Skin epidermis (tissue), 12 donors: ENCODE results near the gene TXNDC2.

Source experiments
- H3K27ac ChIP-seq, 21 experiments: fragments of 200-600 bp; sonication (generic) in 11 of 21; one replicate each; pipeline ENCODE4 v1.5.0; 2020; ENCODE audit warnings: mild to moderate bottlenecking in 3 of 21, inconsistent platforms in 2 of 21, moderate library complexity in 2 of 21
- H3K4me3 ChIP-seq, 7 experiments: fragments of 200-600 bp; sonication (generic) in 2 of 7; one replicate each; pipeline ENCODE4 v1.5.0; 2020; ENCODE audit warnings: inconsistent platforms in 2 of 7, mild to moderate bottlenecking in 2 of 7, moderate library complexity in 1 of 7

TXNDC2 gene

GRCh38 chr18:9885170-9886004 lies at the start of gene TXNDC2:
Gene TXNDC2, plus strand, starts transcription at chr18:9885973. Its CDS starts 708 bp downstream, at chr18:9886681.
- H3K27ac ChIP-seq, result no peak within 1 kb of the TSS

GRCh38 chr18:9838144-9838877 lies 47.5 kb upstream of the TXNDC2 start:
- peak overlapping the region in 13 of 21 experiments; percentile 1 to 76 (median 52) for H3K27ac ChIP-seq
- no peak overlapping the region for H3K4me3 ChIP-seq

More at GRCh38 chr18:9885170-9886004, at the start of gene TXNDC2:
- H3K4me3 ChIP-seq, result no peak within 1 kb of the TSS

- Histone ChIP-seq H3K4me3 (no peak overlapping the region), H3K27ac (peak overlapping the region in 11 of 21 experiments; percentile 1 to 76 (median 37))
These were observed 46.6 kb upstream of the TXNDC2 start for GRCh38 chr18:9839211-9839610.

GRCh38 chr18:9839853-9840252 lies 45.9 kb upstream of the TXNDC2 start:
- no peak overlapping the region for H3K4me3 ChIP-seq
- no peak overlapping the region for H3K27ac ChIP-seq

- H3K4me3 ChIP-seq, result no peak overlapping the region
- no peak overlapping the region for H3K27ac ChIP-seq
These were observed 44.0 kb upstream of the TXNDC2 start for GRCh38 chr18:9841752-9842151.

- no peak overlapping the region for H3K27ac ChIP-seq
These were observed 43.3 kb upstream of the TXNDC2 start for GRCh38 chr18:9842448-9842847.

GRCh38 chr18:9845256-9845655 lies 40.5 kb upstream of the TXNDC2 start:
- Histone ChIP-seq H3K27ac (no peak overlapping the region), H3K4me3 (no peak overlapping the region)

More at GRCh38 chr18:9842448-9842847, 43.3 kb upstream of the TXNDC2 start:
- no peak overlapping the region for H3K4me3 ChIP-seq

GRCh38 chr18:9846162-9846925 lies 39.4 kb upstream of the TXNDC2 start:
- H3K27ac ChIP-seq, result peak overlapping the region in 8 of 21 experiments; percentile 2 to 77 (median 32)
- H3K4me3 ChIP-seq, result no peak overlapping the region

- H3K27ac ChIP-seq, result peak overlapping the region in 3 of 21 experiments; percentile 20 to 28 (median 23)
- no peak overlapping the region for H3K4me3 ChIP-seq
These were observed 37.4 kb upstream of the TXNDC2 start for GRCh38 chr18:9848170-9848879.

- no peak overlapping the region for H3K4me3 ChIP-seq
- peak overlapping the region in 9 of 21 experiments; percentile 6 to 62 (median 45) for H3K27ac ChIP-seq
These were observed 36.1 kb upstream of the TXNDC2 start for GRCh38 chr18:9849407-9850283.

GRCh38 chr18:9850309-9850708 lies 35.5 kb upstream of the TXNDC2 start:
- peak overlapping the region in 5 of 21 experiments; percentile 6 to 52 (median 45) for H3K27ac ChIP-seq
- no peak overlapping the region for H3K4me3 ChIP-seq

- Histone ChIP-seq H3K4me3 (no peak overlapping the region), H3K27ac (no peak overlapping the region)
These were observed 34.3 kb upstream of the TXNDC2 start for GRCh38 chr18:9851511-9851910.

- H3K4me3 ChIP-seq, result no peak overlapping the region
- H3K27ac ChIP-seq, result no peak overlapping the region
These were observed 33.3 kb upstream of the TXNDC2 start for GRCh38 chr18:9852266-9853081.

GRCh38 chr18:9854801-9855676 lies 30.7 kb upstream of the TXNDC2 start:
- Histone ChIP-seq H3K27ac (peak overlapping the region in 1 of 21 experiments; percentile 8), H3K4me3 (no peak overlapping the region)

- H3K4me3 ChIP-seq, result no peak overlapping the region
- H3K27ac ChIP-seq, result no peak overlapping the region
These were observed 30.1 kb upstream of the TXNDC2 start for GRCh38 chr18:9855681-9856080.

- no peak overlapping the region for H3K27ac ChIP-seq
- no peak overlapping the region for H3K4me3 ChIP-seq
These were observed 29.7 kb upstream of the TXNDC2 start for GRCh38 chr18:9856092-9856491.
